Measurements from ENCODE around the gene KCNN1.

DNA sequence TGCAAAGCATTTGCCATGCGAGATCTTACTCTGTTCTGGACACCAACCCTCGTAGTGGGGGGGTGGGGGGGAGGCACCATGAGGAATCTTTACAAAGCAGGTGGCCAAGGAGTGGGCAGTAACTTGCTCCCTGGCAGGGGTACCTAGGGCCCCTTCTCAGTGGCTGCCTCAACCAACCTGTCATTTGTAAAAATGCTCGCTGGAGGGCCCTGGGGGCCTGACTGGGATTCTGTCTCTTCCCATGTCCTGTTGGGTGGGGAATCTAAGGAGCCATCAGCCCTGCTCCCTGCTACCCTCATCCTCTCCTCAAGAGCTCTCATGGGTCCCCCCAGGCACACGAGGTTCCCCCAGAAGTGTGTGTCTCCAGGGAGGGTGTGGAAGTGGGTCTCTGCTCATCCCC is 1.5 kb downstream of the KCNN1 start:
- TF ChIP-seq RAD21 (IDR thresholded peaks at IDR 0.05; ENCODE audit: low read length) (no peak), MXI1 (IDR thresholded peaks at IDR 0.05; ENCODE audit: borderline replicate concordance, low read depth, low read length) (no peak), RFX5 (IDR thresholded peaks at IDR 0.05; ENCODE audit: low read depth, low read length) (no peak), POLR2A (IDR thresholded peaks at IDR 0.05; ENCODE audit: low read depth, low read length) (no peak), BHLHE40 (IDR thresholded peaks at IDR 0.05; ENCODE audit: low read depth, low read length) (no peak), MAZ (IDR thresholded peaks at IDR 0.05; ENCODE audit: borderline replicate concordance, low read depth, low read length) (no peak), NFE2L2 (IDR thresholded peaks at IDR 0.05; ENCODE audit: low read depth, low read length) (no peak), CHD1 (IDR thresholded peaks at IDR 0.05; ENCODE audit: low read depth, low read length) (no peak)
- TF ChIP-seq, protein P1, sequence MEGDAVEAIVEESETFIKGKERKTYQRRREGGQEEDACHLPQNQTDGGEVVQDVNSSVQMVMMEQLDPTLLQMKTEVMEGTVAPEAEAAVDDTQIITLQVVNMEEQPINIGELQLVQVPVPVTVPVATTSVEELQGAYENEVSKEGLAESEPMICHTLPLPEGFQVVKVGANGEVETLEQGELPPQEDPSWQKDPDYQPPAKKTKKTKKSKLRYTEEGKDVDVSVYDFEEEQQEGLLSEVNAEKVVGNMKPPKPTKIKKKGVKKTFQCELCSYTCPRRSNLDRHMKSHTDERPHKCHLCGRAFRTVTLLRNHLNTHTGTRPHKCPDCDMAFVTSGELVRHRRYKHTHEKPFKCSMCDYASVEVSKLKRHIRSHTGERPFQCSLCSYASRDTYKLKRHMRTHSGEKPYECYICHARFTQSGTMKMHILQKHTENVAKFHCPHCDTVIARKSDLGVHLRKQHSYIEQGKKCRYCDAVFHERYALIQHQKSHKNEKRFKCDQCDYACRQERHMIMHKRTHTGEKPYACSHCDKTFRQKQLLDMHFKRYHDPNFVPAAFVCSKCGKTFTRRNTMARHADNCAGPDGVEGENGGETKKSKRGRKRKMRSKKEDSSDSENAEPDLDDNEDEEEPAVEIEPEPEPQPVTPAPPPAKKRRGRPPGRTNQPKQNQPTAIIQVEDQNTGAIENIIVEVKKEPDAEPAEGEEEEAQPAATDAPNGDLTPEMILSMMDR (conservative IDR thresholded peaks at IDR 0.05; ENCODE audit: low read depth, low read length), result no peak

Data from IMR-90 (cell line).